Immature natural killer cell (primary cell): ENCODE data around the gene SPATA18. TPM values are rescaled to one million over a fixed set of nuclear protein-coding genes. Genes with fewer than 3 reads are reported as not detected.

Experiments used
- DNase-seq, 3 donors: peaks; one replicate each; pipeline ENCODE4 v3.0.0; 2022; ENCODE audit warnings: mixed read lengths in 1 of 3
- H3K27ac Mint-ChIP-seq, 6 donors: one replicate each; pipeline ENCODE4 v1.8.0; 2020; ENCODE audit warnings: mixed read lengths in 6 of 6, mild to moderate bottlenecking in 5 of 6, inconsistent platforms in 4 of 6, moderate library complexity in 3 of 6
- H3K27me3 Mint-ChIP-seq, 3 donors: one replicate each; pipeline ENCODE4 v1.8.0; 2020 to 2021; ENCODE audit warnings: low read depth in 3 of 3, mild to moderate bottlenecking in 3 of 3, mixed read lengths in 3 of 3, moderate library complexity in 3 of 3, inconsistent platforms in 1 of 3
- H3K36me3 Mint-ChIP-seq, 3 donors: one replicate each; pipeline ENCODE4 v1.8.0; 2020; ENCODE audit warnings: mixed read lengths in 3 of 3, inconsistent platforms in 2 of 3, mild to moderate bottlenecking in 2 of 3
- H3K4me1 Mint-ChIP-seq, 2 donors: one replicate each; pipeline ENCODE4 v1.8.0; 2020; ENCODE audit warnings: inconsistent platforms in 2 of 2, mild to moderate bottlenecking in 2 of 2, mixed read lengths in 2 of 2, moderate library complexity in 1 of 2
- H3K4me3 Mint-ChIP-seq, 5 donors: one replicate each; pipeline ENCODE4 v1.8.0; 2020; ENCODE audit warnings: mild to moderate bottlenecking in 5 of 5, mixed read lengths in 5 of 5, inconsistent platforms in 3 of 5, moderate library complexity in 3 of 5
- H3K9me3 Mint-ChIP-seq, 6 donors: one replicate each; pipeline ENCODE4 v1.8.0; 2020; ENCODE audit warnings: mild to moderate bottlenecking in 6 of 6, mixed read lengths in 6 of 6, inconsistent platforms in 4 of 6, moderate library complexity in 3 of 6
- polyA plus RNA-seq, 3 donors: library from polyadenylated mRNA; unstranded; fragments of 300-500 nt; fragmentation: Illumina TruSeq; gene quantifications; one replicate each; pipeline ENCODE4 v1.2.3, GENCODE V29; 2021

The SPATA18 gene
- polyA plus RNA-seq, 3 donors from 2014 or later, result not detected

GRCh38 chr4:52035190-52035589, 15.9 kb upstream of the SPATA18 start:
- no peak for DNase-seq
- H3K36me3 Mint-ChIP-seq, result no peaks in the 10 kb centered on the region
- peaks cover 14 to 28% of the 10 kb centered on the region in 2 donors for H3K4me1 Mint-ChIP-seq
- H3K27ac Mint-ChIP-seq, result no peak overlapping the region
- no peak overlapping the region for H3K4me3 Mint-ChIP-seq
- peaks cover 4 to 10% (median 5%) of the 10 kb centered on the region in 3 donors for H3K27me3 Mint-ChIP-seq
- peaks cover 0 to 1% (median 0%) of the 10 kb centered on the region in 6 donors for H3K9me3 Mint-ChIP-seq

DNA sequence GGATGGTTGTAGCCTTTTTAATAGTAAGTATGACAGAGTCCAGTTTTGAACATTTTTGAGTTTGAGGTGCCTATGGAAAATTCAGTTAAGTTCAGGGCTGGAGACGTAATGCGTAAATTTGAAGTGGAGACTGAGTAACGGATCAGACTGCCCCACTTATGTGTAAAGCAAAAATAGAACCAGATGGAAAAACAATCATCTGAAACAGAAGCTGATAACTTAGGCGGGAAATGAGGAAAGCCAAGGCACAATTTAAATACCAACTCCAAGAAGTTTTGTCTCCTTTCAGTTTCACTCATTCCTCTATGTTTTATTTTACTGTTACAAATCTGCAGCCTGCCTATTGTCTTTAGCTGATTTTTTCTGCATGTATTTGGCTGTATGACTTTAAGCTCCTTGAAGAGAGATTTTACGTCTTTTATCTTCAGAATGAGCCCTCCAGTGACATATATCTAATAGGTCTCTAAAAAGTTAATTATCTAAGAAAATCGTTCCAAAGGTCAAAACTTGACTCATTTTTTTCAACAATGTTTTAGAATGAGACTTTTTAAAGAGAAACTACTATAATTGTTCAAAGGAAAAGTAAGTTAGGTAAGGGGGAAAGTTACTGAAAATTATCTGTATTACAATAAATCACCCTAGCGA, 14.1 kb upstream of the SPATA18 start:
- H3K27ac Mint-ChIP-seq, result peak overlapping the region in 1 of 6 donors; percentile 82
- peak overlapping the region; percentile 72 to 88 (median 80) for H3K4me3 Mint-ChIP-seq
- DNase-seq, result no peak
- peaks cover 4 to 10% (median 5%) of the 10 kb centered on the region in 3 donors for H3K27me3 Mint-ChIP-seq
- peaks cover 0 to 1% (median 0%) of the 10 kb centered on the region in 6 donors for H3K9me3 Mint-ChIP-seq
- H3K4me1 Mint-ChIP-seq, result peaks cover 14 to 28% of the 10 kb centered on the region in 2 donors
- H3K36me3 Mint-ChIP-seq, result no peaks in the 10 kb centered on the region

GRCh38 chr4:52037689-52038102, 13.4 kb upstream of the SPATA18 start:
- H3K27ac Mint-ChIP-seq, result peak overlapping the region in 1 of 6 donors; percentile 82
- peak in 1 of 3 donors; percentile 2 for DNase-seq
- H3K9me3 Mint-ChIP-seq, result peaks cover 0 to 1% (median 0%) of the 10 kb centered on the region in 6 donors
- peak overlapping the region; percentile 72 to 88 (median 80) for H3K4me3 Mint-ChIP-seq
- peaks cover 4 to 10% (median 5%) of the 10 kb centered on the region in 3 donors for H3K27me3 Mint-ChIP-seq
- peaks cover 14 to 28% of the 10 kb centered on the region in 2 donors for H3K4me1 Mint-ChIP-seq
- no peaks in the 10 kb centered on the region for H3K36me3 Mint-ChIP-seq

DNA sequence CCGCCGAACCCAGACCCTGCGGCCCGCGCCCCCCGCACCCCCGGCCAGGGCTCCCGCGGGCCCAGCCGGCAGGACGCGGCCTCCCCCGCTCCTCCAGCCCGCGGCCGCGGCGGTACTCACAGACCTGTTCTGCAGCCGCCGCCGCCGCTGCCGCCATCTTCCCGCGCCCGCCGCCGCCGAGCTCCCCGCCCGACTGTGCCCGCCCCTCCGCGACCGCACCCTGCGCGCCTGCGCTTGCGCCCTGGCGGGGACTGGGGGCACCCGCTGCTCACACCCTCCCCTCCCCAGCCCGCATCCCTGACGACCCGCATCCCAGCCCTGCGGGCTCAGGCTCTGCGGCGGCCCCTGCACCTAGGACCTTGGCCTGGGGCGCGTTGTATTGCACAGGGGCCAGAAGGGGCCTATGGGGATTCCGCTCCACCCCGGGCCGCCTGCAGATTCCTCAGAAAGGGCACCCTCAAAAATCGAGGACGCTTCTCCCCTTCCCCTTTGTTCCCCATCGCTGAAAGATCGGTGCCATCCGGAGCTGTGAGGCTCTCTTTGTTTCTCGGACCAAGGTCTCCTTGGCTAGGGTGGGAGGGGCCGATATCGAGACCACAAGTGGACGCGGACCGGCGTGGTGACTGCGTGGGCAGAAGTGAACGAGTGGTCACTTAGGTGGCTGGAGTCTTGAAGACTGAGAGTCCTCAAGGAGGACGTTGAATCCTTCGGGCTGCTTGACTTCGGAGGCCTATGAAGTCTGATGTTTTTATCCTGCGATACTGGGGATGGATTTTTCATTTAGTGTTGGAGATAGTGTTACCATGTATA, 12.8 kb upstream of the SPATA18 start, which contains the start of gene SGCB:
SGCB (minus strand) TSS at position 197 of the 810 bp plus-strand sequence; CDS start at position 157, 40 bp downstream.
- peaks cover 14 to 28% of the 10 kb centered on the region in 2 donors for H3K4me1 Mint-ChIP-seq
- peaks cover 4 to 11% (median 5%) of the 10 kb centered on the region in 3 donors for H3K27me3 Mint-ChIP-seq
- H3K36me3 Mint-ChIP-seq, result no peaks in the 10 kb centered on the region
- peak within 1 kb of the TSS; percentile 73 to 88 (median 80) for H3K4me3 Mint-ChIP-seq
- H3K9me3 Mint-ChIP-seq, result peaks cover 0 to 1% (median 0%) of the 10 kb centered on the region in 6 donors
- DNase-seq, result peak; percentile 27 to 63 (median 38)
- peak within 1 kb of the TSS in 1 of 6 donors; percentile 82 for H3K27ac Mint-ChIP-seq

- no peak for DNase-seq
- Mint-ChIP-seq H3K27ac (no peak overlapping the region), H3K4me3 (no peak overlapping the region), H3K27me3 (peaks cover 5 to 13% (median 11%) of the 10 kb centered on the region in 3 donors), H3K36me3 (peaks cover 0 to 4% (median 0%) of the 10 kb centered on the region in 3 donors), H3K9me3 (peaks cover 0 to 6% (median 0%) of the 10 kb centered on the region in 6 donors), H3K4me1 (no peaks in the 10 kb centered on the region)
Observed at GRCh38 chr4:52045028-52045427, 6.1 kb upstream of the SPATA18 start.

DNA sequence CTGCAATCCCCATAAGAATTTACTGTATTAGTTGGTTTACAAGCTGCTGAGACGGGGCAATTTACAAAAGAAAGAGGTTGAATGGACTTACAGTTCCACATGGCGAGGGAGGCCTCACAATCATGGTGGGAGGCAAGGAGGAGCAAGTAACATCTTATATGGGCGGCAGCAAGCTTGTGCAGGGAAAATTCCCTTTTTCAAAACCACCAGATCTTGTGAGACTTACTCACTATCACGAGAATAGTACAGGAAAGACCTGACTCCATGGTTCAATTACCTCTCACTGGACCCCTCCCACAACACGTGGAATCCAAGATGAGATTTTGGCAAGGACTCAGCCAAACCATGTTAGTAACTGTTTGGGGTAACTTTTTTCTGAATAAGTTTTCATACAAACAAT, 1.8 kb upstream of the SPATA18 start:
- H3K4me1 Mint-ChIP-seq, result peaks cover 6 to 7% of the 10 kb centered on the region in 2 donors
- H3K36me3 Mint-ChIP-seq, result peaks cover 0 to 4% (median 0%) of the 10 kb centered on the region in 3 donors
- no peak for DNase-seq
- H3K9me3 Mint-ChIP-seq, result peaks cover 0 to 24% (median 2%) of the 10 kb centered on the region in 6 donors
- peaks cover 20 to 35% (median 27%) of the 10 kb centered on the region in 3 donors for H3K27me3 Mint-ChIP-seq
- no peak overlapping the region for H3K4me3 Mint-ChIP-seq
- no peak overlapping the region for H3K27ac Mint-ChIP-seq

GRCh38 chr4:52051615-52052474, 741 bp downstream of the SPATA18 start:
- no peak for DNase-seq
- peaks cover 6 to 7% of the 10 kb centered on the region in 2 donors for H3K4me1 Mint-ChIP-seq
- H3K4me3 Mint-ChIP-seq, result peak overlapping the region in 1 of 5 donors; percentile 18
- peaks cover 0 to 4% (median 0%) of the 10 kb centered on the region in 3 donors for H3K36me3 Mint-ChIP-seq
- H3K27me3 Mint-ChIP-seq, result peaks cover 22 to 34% (median 29%) of the 10 kb centered on the region in 3 donors
- peaks cover 0 to 24% (median under 1%) of the 10 kb centered on the region in 6 donors for H3K9me3 Mint-ChIP-seq
- H3K27ac Mint-ChIP-seq, result no peak overlapping the region

GRCh38 chr4:52052475-52052780, 1.3 kb downstream of the SPATA18 start:
- Mint-ChIP-seq H3K4me1 (peaks cover 6 to 7% of the 10 kb centered on the region in 2 donors), H3K9me3 (peaks cover 0 to 24% (median under 1%) of the 10 kb centered on the region in 6 donors), H3K27ac (no peak overlapping the region), H3K36me3 (peaks cover 0 to 4% (median 0%) of the 10 kb centered on the region in 3 donors), H3K27me3 (peaks cover 22 to 31% (median 26%) of the 10 kb centered on the region in 3 donors), H3K4me3 (no peak overlapping the region)
- DNase-seq, result no peak

DNA sequence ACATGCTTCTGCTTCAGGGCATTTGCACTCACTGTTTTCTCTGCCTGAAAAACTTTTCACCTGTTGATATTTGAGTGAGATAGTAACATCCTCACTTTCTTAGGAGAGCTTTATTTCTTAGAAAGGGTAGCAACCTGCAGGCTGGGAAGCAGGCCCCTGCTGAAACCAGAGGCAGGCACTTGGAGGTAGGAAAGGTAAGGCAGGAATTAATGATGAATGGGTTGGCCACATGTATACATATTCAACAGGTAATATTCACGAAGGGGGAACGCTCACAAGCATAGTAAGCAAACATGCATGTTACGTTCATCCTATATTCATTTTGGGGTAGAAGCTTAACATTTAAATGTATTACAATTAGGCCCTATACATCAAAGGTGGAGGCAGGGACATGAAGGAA, 3.1 kb downstream of the SPATA18 start:
- peaks cover 6 to 7% of the 10 kb centered on the region in 2 donors for H3K4me1 Mint-ChIP-seq
- peaks cover 0 to 18% (median 2%) of the 10 kb centered on the region in 6 donors for H3K9me3 Mint-ChIP-seq
- DNase-seq, result no peak
- no peak overlapping the region for H3K27ac Mint-ChIP-seq
- no peak overlapping the region for H3K4me3 Mint-ChIP-seq
- peaks cover 17 to 25% (median 20%) of the 10 kb centered on the region in 3 donors for H3K27me3 Mint-ChIP-seq
- no peaks in the 10 kb centered on the region for H3K36me3 Mint-ChIP-seq

GRCh38 chr4:52057196-52057595, 6.1 kb downstream of the SPATA18 start:
- no peaks in the 10 kb centered on the region for H3K36me3 Mint-ChIP-seq
- no peak overlapping the region for H3K4me3 Mint-ChIP-seq
- no peak for DNase-seq
- H3K9me3 Mint-ChIP-seq, result peaks cover 0 to 16% (median 2%) of the 10 kb centered on the region in 6 donors
- peaks cover 2 to 5% of the 10 kb centered on the region in 2 donors for H3K4me1 Mint-ChIP-seq
- H3K27ac Mint-ChIP-seq, result no peak overlapping the region
- H3K27me3 Mint-ChIP-seq, result peaks cover 9 to 17% (median 15%) of the 10 kb centered on the region in 3 donors

DNA sequence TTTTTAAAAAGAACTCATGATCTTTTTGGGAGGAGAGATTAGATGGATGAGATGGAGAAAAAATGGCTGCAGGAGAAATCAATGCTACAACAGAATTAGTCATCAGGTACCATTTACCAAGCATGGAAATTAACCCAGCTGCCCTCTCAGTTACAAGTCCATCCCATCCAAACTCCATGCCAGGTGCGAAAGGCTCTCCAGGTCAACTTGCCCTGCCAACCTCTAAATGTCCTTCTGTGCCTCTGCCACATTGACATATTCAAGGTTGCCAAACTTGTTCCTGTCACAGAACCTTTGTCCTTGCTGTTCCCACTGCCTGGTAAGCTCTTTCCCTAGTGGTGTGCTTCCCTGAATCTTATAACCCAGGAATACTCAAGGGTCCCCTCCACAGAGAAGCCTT, 7.2 kb downstream of the SPATA18 start:
- DNase-seq, result no peak
- no peak overlapping the region for H3K27ac Mint-ChIP-seq
- H3K9me3 Mint-ChIP-seq, result peaks cover 0 to 8% (median 2%) of the 10 kb centered on the region in 6 donors
- no peaks in the 10 kb centered on the region for H3K4me1 Mint-ChIP-seq
- H3K36me3 Mint-ChIP-seq, result no peaks in the 10 kb centered on the region
- no peak overlapping the region for H3K4me3 Mint-ChIP-seq
- peaks cover 7 to 11% (median 11%) of the 10 kb centered on the region in 3 donors for H3K27me3 Mint-ChIP-seq

- no peak overlapping the region for H3K4me3 Mint-ChIP-seq
- no peaks in the 10 kb centered on the region for H3K4me1 Mint-ChIP-seq
- H3K36me3 Mint-ChIP-seq, result no peaks in the 10 kb centered on the region
- H3K27ac Mint-ChIP-seq, result no peak overlapping the region
- peaks cover 2 to 5% (median 2%) of the 10 kb centered on the region in 3 donors for H3K27me3 Mint-ChIP-seq
- DNase-seq, result no peak
- H3K9me3 Mint-ChIP-seq, result peaks cover 0 to 5% (median 0%) of the 10 kb centered on the region in 6 donors
Observed at GRCh38 chr4:52059372-52059771, 8.3 kb downstream of the SPATA18 start.

DNA sequence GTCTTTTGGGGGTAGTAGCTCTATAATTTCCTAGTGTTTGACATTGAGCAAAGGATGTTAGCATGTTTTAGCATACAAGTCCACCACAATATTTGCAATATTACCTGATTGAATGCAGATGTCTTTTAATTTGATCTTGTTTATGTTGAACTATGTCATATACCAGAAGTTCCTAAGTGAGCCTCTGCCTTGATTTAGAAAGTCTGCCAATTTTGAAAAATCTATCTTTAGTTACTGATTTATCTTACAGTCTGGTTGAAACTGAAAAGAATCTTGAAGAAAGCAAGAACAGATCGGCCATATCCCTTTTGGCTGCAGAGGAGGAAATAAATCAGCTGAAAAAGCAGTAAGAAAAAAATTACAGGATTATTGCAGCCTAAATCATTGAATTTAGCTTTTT, 18.5 kb downstream of the SPATA18 start:
- no peak for DNase-seq
- Mint-ChIP-seq H3K9me3 (peaks cover 0 to 13% (median 3%) of the 10 kb centered on the region in 6 donors), H3K27me3 (peaks cover 1 to 3% (median 2%) of the 10 kb centered on the region in 3 donors), H3K4me3 (no peak overlapping the region), H3K4me1 (no peaks in the 10 kb centered on the region), H3K36me3 (peaks cover 0 to 4% (median 0%) of the 10 kb centered on the region in 3 donors), H3K27ac (no peak overlapping the region)
